Rectal smooth muscle tissue (tissue), 1 donor: ENCODE measurements around the gene SLC39A7.

ENCODE experiments used
- H3K27ac ChIP-seq: one replicate; pipeline ENCODE4 v1.7.0; 2013; ENCODE audit warnings: low read depth, low read length, inconsistent platforms
- H3K27me3 ChIP-seq: one replicate; pipeline ENCODE4 v1.7.0; 2013; ENCODE audit warnings: low read length; ENCODE audit not compliant: control insufficient read depth, insufficient read depth
- H3K36me3 ChIP-seq: one replicate; pipeline ENCODE4 v1.7.0; 2013; ENCODE audit warnings: low read length; ENCODE audit not compliant: control insufficient read depth, insufficient read depth
- H3K4me1 ChIP-seq: one replicate; pipeline ENCODE4 v1.7.0; 2013; ENCODE audit warnings: low read length; ENCODE audit not compliant: control insufficient read depth, insufficient read depth
- H3K4me3 ChIP-seq: one replicate; pipeline ENCODE4 v1.7.0; 2013; ENCODE audit warnings: low read length
- H3K9ac ChIP-seq: one replicate; pipeline ENCODE4 v1.7.0; 2013; ENCODE audit warnings: low read length

Gene SLC39A7

DNA sequence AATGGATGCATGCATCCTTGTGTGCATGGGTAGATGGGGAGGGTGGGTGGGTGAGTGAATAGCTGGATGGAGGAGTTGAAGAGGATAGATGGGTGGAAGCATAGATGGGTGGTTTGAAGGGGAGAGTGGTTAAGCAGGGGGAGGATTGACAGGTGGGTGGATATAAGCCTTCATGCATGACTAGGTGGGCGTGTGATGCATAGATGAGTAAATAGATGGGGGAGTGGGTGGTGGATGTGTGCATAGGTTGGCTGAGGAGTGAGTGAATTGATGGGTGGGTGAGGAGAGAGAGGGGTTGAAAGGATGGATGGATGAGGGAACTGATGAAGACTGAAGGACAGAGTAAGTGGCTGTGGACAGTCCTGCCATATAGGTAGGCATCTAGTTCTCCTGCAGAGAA, 12.9 kb upstream of the SLC39A7 start:
- Histone ChIP-seq H3K4me1 (no peaks in the 10 kb centered on the region), H3K4me3 (no peak overlapping the region), H3K27ac (no peak overlapping the region), H3K36me3 (no peaks in the 10 kb centered on the region), H3K27me3 (peaks cover 17% of the 10 kb centered on the region), H3K9ac (no peak overlapping the region)

GRCh38 chr6:33189164-33189563, 11.5 kb upstream of the SLC39A7 start:
- peaks cover 17% of the 10 kb centered on the region for H3K27me3 ChIP-seq
- no peak overlapping the region for H3K9ac ChIP-seq
- H3K36me3 ChIP-seq, result peaks cover 2% of the 10 kb centered on the region
- H3K27ac ChIP-seq, result no peak overlapping the region
- no peak overlapping the region for H3K4me3 ChIP-seq
- no peaks in the 10 kb centered on the region for H3K4me1 ChIP-seq

DNA sequence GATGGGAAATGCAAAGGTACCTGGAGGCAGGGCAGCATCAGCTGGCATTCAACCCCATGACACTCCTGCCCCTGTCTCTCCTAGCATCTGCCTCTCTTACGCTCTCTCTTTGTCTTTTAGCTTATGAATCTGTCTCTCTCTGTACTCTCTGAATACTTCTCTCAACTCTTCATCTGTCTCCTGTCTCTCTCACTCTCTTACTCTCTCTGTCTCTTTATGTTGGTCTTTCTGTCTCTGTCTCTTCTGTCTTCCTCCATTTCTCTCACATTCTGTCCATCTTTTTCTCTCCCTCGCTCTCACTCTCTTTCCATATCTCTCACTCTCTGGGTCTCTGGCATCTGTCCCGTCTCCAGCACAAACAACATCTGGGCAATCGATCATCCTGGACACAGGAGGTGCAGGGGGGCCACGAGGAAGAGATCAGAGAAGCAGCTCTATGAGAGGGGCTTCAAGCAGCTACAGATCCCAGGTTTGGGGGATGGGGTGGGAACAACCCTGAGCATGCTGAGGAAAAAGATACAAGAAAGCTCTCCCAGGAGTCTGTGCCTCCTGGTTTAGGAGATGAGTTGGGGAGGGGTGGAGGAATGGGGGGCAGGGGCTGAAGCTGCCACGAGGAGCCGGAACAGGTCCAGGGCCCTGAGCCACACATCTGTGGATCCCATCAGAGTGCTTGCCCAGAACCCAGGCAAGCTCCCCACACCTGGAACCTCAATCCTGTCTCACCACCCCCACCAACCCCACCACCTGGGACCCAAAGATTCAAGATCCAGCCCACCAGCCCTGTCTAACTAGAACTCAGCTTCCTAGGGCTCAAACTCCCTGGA, 10.8 kb upstream of the SLC39A7 start:
- Histone ChIP-seq H3K9ac (no peak overlapping the region), H3K27me3 (peaks cover 17% of the 10 kb centered on the region), H3K4me1 (no peaks in the 10 kb centered on the region), H3K27ac (no peak overlapping the region), H3K4me3 (no peak overlapping the region), H3K36me3 (peaks cover 4% of the 10 kb centered on the region)

GRCh38 chr6:33190504-33191107, 10.1 kb upstream of the SLC39A7 start:
- Histone ChIP-seq H3K36me3 (peaks cover 9% of the 10 kb centered on the region), H3K27me3 (peaks cover 17% of the 10 kb centered on the region), H3K9ac (no peak overlapping the region), H3K27ac (no peak overlapping the region), H3K4me3 (no peak overlapping the region), H3K4me1 (no peaks in the 10 kb centered on the region)

GRCh38 chr6:33191383-33192104, 9.1 kb upstream of the SLC39A7 start:
- peaks cover 17% of the 10 kb centered on the region for H3K27me3 ChIP-seq
- H3K36me3 ChIP-seq, result peaks cover 19% of the 10 kb centered on the region
- H3K4me3 ChIP-seq, result no peak overlapping the region
- H3K27ac ChIP-seq, result no peak overlapping the region
- H3K4me1 ChIP-seq, result no peaks in the 10 kb centered on the region
- H3K9ac ChIP-seq, result no peak overlapping the region

DNA sequence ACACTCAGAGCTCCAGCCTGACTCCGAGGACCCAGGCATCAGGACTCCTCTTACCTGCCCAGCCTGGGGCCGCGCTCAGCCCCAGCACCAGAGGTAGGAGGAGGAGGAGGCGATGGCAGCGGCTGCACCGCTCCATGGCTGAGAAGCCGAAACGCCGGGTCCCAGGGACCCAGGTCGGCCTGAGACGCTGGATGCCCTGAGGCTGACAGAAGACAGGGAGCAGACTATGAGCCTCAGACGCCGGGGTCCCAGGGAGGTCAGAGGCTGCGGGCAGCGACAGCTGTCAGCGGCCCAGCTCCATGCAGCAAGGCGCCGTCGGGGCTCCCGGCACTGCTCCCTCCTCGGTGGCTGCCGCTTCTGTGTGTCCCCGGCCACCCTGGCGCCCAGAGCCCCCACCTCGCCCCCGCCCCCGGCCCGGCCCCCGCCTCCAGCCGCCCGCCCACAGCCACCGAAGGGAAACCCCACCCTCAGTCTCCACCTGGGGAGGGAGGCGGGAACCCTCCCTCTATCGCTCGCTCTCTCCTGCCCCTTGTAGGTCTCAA, 8.5 kb upstream of the SLC39A7 start, which contains the start of gene COL11A2:
COL11A2 (minus strand) TSS at position 363 of the 542 bp plus-strand sequence; CDS start at position 136, 227 bp downstream.
- peak within 1 kb of the TSS; percentile 45 for H3K4me3 ChIP-seq
- peak within 1 kb of the TSS; percentile 6 for H3K9ac ChIP-seq
- H3K36me3 ChIP-seq, result peaks cover 23% of the 10 kb centered on the region
- peak within 1 kb of the TSS; percentile 37 for H3K27ac ChIP-seq
- H3K27me3 ChIP-seq, result peaks cover 17% of the 10 kb centered on the region
- no peaks in the 10 kb centered on the region for H3K4me1 ChIP-seq

DNA sequence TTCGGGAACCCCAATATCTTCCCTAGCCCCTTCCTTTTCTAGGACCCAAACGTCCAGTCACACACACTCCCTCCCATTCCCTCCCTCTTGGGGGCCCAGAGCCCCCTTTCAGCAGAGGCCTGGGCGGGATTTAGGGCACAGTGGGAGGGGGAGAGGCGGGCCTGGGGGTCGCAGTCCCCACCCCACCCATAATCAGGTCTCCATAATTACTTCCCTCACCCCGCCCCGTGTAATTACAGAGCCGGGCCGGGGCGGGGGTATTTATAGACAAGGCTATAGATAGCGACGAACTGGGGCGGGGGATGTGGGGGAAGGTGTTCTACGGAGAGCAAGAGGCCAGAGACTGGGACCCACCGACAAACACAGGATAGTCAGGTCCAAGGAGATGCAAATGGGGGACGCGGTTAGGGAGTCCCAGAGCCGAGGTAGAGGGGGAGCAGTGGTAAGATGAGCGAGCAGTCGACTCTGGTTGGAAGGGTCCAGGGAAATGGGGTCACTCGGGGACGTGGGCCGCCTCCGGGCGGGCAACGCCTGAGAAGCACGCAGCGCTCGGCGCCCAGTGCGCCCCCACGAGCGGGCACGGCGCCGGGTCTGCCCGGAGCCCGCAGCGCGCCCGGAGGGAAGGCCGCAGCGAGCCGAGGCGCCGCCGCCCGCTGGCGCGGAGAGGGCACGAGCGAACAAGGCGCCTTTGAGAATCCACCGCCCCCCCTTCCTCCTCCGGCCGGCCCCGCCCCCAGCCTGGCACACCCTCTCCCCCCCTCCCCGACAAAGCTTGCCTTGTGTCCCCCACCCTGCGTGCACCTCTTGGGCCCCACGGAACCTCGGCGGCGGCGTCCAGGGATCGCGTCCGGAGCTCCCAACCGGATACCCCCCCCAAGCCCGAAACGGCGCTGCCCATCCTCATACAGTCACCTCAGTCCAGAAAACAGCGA, 7.7 kb upstream of the SLC39A7 start:
- Histone ChIP-seq H3K27ac (peak overlapping the region; percentile 37), H3K9ac (peak overlapping the region; percentile 6), H3K36me3 (peaks cover 28% of the 10 kb centered on the region), H3K4me1 (no peaks in the 10 kb centered on the region), H3K4me3 (peak overlapping the region; percentile 45), H3K27me3 (peaks cover 17% of the 10 kb centered on the region)

DNA sequence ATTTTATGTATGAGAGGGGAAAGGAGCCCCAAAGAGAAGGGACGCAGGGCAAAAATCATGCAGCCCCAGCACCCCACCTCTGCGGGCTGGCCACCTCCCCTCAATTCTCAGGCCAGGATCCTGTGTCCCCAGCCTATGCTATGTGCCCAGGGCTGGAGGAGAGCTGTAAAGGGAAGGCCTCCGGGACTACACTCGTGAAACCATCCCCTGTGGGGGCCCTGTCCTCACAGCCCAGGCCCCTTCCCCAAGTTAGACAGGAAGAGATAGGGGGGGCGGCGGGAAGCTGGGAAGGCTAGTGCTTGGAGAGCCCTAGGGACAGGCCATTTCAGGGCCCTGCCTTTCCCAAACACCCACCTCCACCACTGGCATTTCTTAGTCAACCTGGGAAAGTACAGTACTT, 7.0 kb upstream of the SLC39A7 start:
- no peak overlapping the region for H3K4me3 ChIP-seq
- H3K9ac ChIP-seq, result no peak overlapping the region
- H3K27ac ChIP-seq, result peak overlapping the region; percentile 37

GRCh38 chr6:33194431-33194979, 6.2 kb upstream of the SLC39A7 start:
- no peaks in the 10 kb centered on the region for H3K4me1 ChIP-seq
- H3K27me3 ChIP-seq, result peaks cover 13% of the 10 kb centered on the region
- no peak overlapping the region for H3K4me3 ChIP-seq
- peaks cover 28% of the 10 kb centered on the region for H3K36me3 ChIP-seq
- no peak overlapping the region for H3K27ac ChIP-seq
- H3K9ac ChIP-seq, result no peak overlapping the region

More for the DNA sequence above, 7.0 kb upstream of the SLC39A7 start:
- peaks cover 28% of the 10 kb centered on the region for H3K36me3 ChIP-seq
- peaks cover 13% of the 10 kb centered on the region for H3K27me3 ChIP-seq
- H3K4me1 ChIP-seq, result no peaks in the 10 kb centered on the region

DNA sequence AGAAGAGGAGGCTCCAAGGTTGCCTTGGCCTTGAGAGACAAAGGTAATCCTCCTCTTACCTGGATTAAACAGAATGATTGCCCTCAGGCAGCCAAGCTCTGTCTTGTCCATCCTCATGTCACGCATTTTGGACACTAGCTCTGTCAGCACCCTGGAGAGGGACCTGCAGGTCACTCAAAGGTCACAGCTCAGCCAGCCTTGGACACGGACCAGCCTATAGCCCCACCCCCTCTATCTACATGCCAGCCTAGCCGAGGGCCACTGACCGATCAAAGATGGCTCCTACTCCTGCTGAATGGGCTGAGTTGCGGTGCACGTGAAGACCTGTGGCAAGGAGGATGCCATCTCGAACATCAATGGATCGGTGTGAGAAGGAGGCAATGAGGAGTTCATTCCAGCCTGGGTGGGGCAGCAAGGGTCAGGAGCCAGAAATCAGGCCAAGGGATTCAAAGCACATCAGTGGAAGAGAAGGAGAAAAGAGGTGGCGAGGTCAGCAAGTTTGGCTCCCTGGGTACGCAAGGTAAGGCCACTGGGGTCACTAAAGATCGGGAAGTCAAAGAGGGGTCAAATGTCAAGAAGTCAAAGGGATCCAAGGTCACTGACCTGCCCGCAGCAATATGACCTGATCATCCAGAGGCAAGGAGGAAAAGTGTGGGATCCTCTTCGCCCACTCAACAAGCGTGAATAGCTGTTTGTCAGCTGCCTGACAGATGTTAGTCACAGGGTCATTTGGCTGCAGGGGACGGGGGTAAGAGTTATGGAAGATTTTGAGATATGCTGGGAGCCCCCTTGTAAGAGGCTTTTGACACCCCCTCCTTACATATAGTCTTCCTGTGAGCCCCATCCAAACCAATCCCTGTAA, 5.1 kb upstream of the SLC39A7 start:
- Histone ChIP-seq H3K4me1 (no peaks in the 10 kb centered on the region), H3K36me3 (peaks cover 28% of the 10 kb centered on the region), H3K27me3 (peaks cover 13% of the 10 kb centered on the region), H3K27ac (no peak overlapping the region), H3K9ac (no peak overlapping the region), H3K4me3 (no peak overlapping the region)
